Raji (cell line): ENCODE data around the gene HSP90AA1.

Experiments
- POLR2A ChIP-seq: IDR thresholded peaks from 2 replicates; pipeline ENCODE4 v1.6.1; 2011; ENCODE audit warnings: low read depth, low read length, control low read depth; ENCODE audit not compliant: insufficient read depth

HSP90AA1 gene

GRCh38 chr14:102095871-102096568, 9.2 kb upstream of the HSP90AA1 start:
- TF ChIP-seq POLR2A = no peak

GRCh38 chr14:102095231-102095870, 8.5 kb upstream of the HSP90AA1 start:
- TF ChIP-seq POLR2A = no peak

GRCh38 chr14:102094101-102094500, 7.3 kb upstream of the HSP90AA1 start:
- no peak for TF ChIP-seq POLR2A

GRCh38 chr14:102092806-102093205, 6.0 kb upstream of the HSP90AA1 start:
- TF ChIP-seq POLR2A = no peak

- TF ChIP-seq POLR2A = no peak
Measured at GRCh38 chr14:102090713-102091112, 3.9 kb upstream of the HSP90AA1 start.

GRCh38 chr14:102089621-102090343, 2.9 kb upstream of the HSP90AA1 start:
- TF ChIP-seq POLR2A = no peak

GRCh38 chr14:102088012-102088792, 1.4 kb upstream of the HSP90AA1 start:
- TF ChIP-seq POLR2A = no peak

- TF ChIP-seq POLR2A = no peak
Measured at GRCh38 chr14:102087762-102088011, 843 bp upstream of the HSP90AA1 start.

GRCh38 chr14:102086709-102086971, 204 bp downstream of the HSP90AA1 start:
- TF ChIP-seq POLR2A = no peak

- no peak for TF ChIP-seq POLR2A
Measured at GRCh38 chr14:102085948-102086708, 716 bp downstream of the HSP90AA1 start.

- no peak for TF ChIP-seq POLR2A
Measured at GRCh38 chr14:102085488-102085887, 1.4 kb downstream of the HSP90AA1 start.

- no peak for TF ChIP-seq POLR2A
Measured at GRCh38 chr14:102084931-102085330, 1.9 kb downstream of the HSP90AA1 start.

GRCh38 chr14:102081231-102082080, 5.4 kb downstream of the HSP90AA1 start:
- no peak for TF ChIP-seq POLR2A

- TF ChIP-seq POLR2A = no peak
Measured at GRCh38 chr14:102080183-102081080, 6.4 kb downstream of the HSP90AA1 start.

GRCh38 chr14:102079700-102079979, 7.2 kb downstream of the HSP90AA1 start:
- TF ChIP-seq POLR2A = no peak
